Endodermal cell (in vitro differentiated cells): ENCODE data around the gene RALGPS1. TPM values are rescaled to one million over a fixed set of nuclear protein-coding genes. Genes with fewer than 3 reads are reported as not detected.

Experiments used
- DNase-seq: peaks from one replicate; pipeline ENCODE4 v3.0.0-alpha.2; 2017
- H3K27ac ChIP-seq: 2 replicates; pipeline ENCODE4 v1.5.1; 2013; ENCODE audit warnings: mild to moderate bottlenecking, low read depth, low read length, moderate library complexity
- H3K27me3 ChIP-seq: 2 replicates; pipeline ENCODE4 v1.6.1; 2013; ENCODE audit warnings: mild to moderate bottlenecking, low read length, moderate library complexity; ENCODE audit not compliant: insufficient read depth, control insufficient read depth, poor library complexity, severe bottlenecking
- H3K36me3 ChIP-seq: 2 replicates; pipeline ENCODE4 v1.7.0; 2013; ENCODE audit warnings: mild to moderate bottlenecking, low read length, moderate library complexity; ENCODE audit not compliant: control insufficient read depth, insufficient read depth
- H3K4me1 ChIP-seq: one replicate; pipeline ENCODE4 v1.7.0; 2013; ENCODE audit warnings: low read length; ENCODE audit not compliant: control insufficient read depth, insufficient read depth
- H3K4me3 ChIP-seq: 2 replicates; pipeline ENCODE4 v1.5.1; 2013; ENCODE audit warnings: mild to moderate bottlenecking, low read length, moderate library complexity
- H3K9ac ChIP-seq: 2 replicates; pipeline ENCODE4 v1.6.1; 2013; ENCODE audit warnings: mild to moderate bottlenecking, low read length, moderate library complexity; ENCODE audit not compliant: poor library complexity, severe bottlenecking; ENCODE audit errors: extremely low read depth
- H3K9me3 ChIP-seq: 2 replicates; pipeline ENCODE4 v1.6.1; 2013; ENCODE audit warnings: mild to moderate bottlenecking, low read length, moderate library complexity; ENCODE audit not compliant: control insufficient read depth
- H3K27ac Mint-ChIP-seq: 2 replicates; pipeline ENCODE4 v1.8.0; 2020; ENCODE audit warnings: mixed read lengths
- H3K27me3 Mint-ChIP-seq: 2 replicates; pipeline ENCODE4 v1.8.0; 2021; ENCODE audit warnings: mild to moderate bottlenecking, mixed read lengths; ENCODE audit not compliant: insufficient read depth
- H3K36me3 Mint-ChIP-seq: 2 replicates; pipeline ENCODE4 v1.8.0; 2020; ENCODE audit warnings: low read depth, mixed read lengths
- H3K4me1 Mint-ChIP-seq: 2 replicates; pipeline ENCODE4 v1.8.0; 2020; ENCODE audit warnings: mixed read lengths
- H3K4me3 Mint-ChIP-seq: 2 replicates; pipeline ENCODE4 v1.8.0; 2020; ENCODE audit warnings: mild to moderate bottlenecking, moderate library complexity, mixed read lengths
- H3K9me3 Mint-ChIP-seq: 2 replicates; pipeline ENCODE4 v1.8.0; 2020; ENCODE audit warnings: mild to moderate bottlenecking, mixed read lengths
- WGBS, 2 experiments: methylation state at CpG; one replicate each; pipeline versions ENCODE4 v1.1.5 to v1.1.7; 2013; ENCODE audit warnings: missing lambda C conversion rate in 2 of 2, mixed read lengths in 1 of 2; ENCODE audit not compliant: insufficient coverage in 1 of 2, insufficient read length in 1 of 2; 5-methylcytosine and 5-hydroxymethylcytosine counted together
- total RNA-seq, 2 donors: library from RNA; stranded (reverse); fragmentation: NEBNext Ultra II Directional in 1 of 2; extraction: Animal tissue kit (Norgen Biotek cat#: 25700) in 1 of 2; gene quantifications; 2 replicates in 1 of 2; 3 replicates in 1 of 2; pipeline ENCODE4 v1.2.1, GENCODE V29; 2021
- TF ChIP-seq, protein P1 (sequence below): fragments of 200-600 bp; sonication (generic); conservative IDR thresholded peaks from 2 replicates; pipeline ENCODE4 v1.5.0; 2021; ENCODE audit warnings: antibody characterized with exemption, mild to moderate bottlenecking

The RALGPS1 gene
- total RNA-seq, 2 donors from 2014 or later, result 23.3 to 25.0 TPM

DNA sequence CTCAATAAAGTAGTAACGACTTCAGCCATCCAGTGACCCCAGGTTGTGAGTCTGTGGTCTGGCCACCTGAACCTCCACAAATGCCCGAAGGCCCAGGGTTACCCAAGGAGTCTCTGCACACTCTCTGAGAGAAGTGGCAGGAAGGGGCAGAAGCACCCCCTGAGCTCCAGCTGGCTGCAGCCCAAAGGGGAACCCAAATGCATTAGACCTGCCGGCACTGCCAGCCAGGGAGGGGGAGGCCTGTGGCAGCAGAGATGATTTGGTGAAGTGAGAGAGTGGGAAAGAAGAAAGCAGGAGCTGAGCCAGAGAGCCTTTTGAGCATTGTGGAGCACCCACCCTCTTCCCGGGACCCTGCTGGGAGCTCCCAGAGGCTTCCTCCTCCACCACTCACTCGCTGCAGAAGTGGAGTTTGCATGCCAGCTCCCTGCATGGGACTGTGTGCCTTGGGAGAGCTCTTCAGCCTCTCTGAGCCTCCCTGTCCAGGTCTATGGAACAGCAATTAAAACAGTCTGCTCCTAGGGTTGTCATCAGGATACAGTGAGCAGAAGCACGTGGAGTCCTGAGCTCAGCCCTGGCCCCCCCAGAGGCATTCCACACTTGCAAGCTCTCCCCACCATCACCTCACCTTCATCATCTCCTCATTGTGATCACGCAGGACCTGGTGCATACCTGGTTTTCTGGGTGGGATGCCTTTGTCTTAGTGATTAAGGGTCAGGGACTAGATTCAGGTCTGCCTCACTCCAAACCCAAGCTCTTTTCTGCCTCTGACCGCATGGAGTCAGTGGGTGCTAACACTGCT is 221.7 kb downstream of the RALGPS1 start:
- peaks cover 43% of the 10 kb centered on the region for H3K4me1 Mint-ChIP-seq
- no peaks in the 10 kb centered on the region for H3K9me3 Mint-ChIP-seq
- no peaks in the 10 kb centered on the region for H3K9me3 ChIP-seq
- peaks cover 31% of the 10 kb centered on the region for H3K4me1 ChIP-seq
- TF ChIP-seq, protein P1, sequence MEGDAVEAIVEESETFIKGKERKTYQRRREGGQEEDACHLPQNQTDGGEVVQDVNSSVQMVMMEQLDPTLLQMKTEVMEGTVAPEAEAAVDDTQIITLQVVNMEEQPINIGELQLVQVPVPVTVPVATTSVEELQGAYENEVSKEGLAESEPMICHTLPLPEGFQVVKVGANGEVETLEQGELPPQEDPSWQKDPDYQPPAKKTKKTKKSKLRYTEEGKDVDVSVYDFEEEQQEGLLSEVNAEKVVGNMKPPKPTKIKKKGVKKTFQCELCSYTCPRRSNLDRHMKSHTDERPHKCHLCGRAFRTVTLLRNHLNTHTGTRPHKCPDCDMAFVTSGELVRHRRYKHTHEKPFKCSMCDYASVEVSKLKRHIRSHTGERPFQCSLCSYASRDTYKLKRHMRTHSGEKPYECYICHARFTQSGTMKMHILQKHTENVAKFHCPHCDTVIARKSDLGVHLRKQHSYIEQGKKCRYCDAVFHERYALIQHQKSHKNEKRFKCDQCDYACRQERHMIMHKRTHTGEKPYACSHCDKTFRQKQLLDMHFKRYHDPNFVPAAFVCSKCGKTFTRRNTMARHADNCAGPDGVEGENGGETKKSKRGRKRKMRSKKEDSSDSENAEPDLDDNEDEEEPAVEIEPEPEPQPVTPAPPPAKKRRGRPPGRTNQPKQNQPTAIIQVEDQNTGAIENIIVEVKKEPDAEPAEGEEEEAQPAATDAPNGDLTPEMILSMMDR, result no peak
- no peak overlapping the region for H3K27ac Mint-ChIP-seq
- no peak overlapping the region for H3K9ac ChIP-seq
- H3K27me3 ChIP-seq, result no peaks in the 10 kb centered on the region
- WGBS, 2 experiments, result 88 to 90% methylated on average over 6 to 8 of the region's 8 CpGs
- peak; percentile 32 for DNase-seq
- no peak overlapping the region for H3K4me3 Mint-ChIP-seq
- no peaks in the 10 kb centered on the region for H3K36me3 ChIP-seq
- H3K36me3 Mint-ChIP-seq, result no peaks in the 10 kb centered on the region
- no peak overlapping the region for H3K4me3 ChIP-seq
- no peaks in the 10 kb centered on the region for H3K27me3 Mint-ChIP-seq
- no peak overlapping the region for H3K27ac ChIP-seq

DNA sequence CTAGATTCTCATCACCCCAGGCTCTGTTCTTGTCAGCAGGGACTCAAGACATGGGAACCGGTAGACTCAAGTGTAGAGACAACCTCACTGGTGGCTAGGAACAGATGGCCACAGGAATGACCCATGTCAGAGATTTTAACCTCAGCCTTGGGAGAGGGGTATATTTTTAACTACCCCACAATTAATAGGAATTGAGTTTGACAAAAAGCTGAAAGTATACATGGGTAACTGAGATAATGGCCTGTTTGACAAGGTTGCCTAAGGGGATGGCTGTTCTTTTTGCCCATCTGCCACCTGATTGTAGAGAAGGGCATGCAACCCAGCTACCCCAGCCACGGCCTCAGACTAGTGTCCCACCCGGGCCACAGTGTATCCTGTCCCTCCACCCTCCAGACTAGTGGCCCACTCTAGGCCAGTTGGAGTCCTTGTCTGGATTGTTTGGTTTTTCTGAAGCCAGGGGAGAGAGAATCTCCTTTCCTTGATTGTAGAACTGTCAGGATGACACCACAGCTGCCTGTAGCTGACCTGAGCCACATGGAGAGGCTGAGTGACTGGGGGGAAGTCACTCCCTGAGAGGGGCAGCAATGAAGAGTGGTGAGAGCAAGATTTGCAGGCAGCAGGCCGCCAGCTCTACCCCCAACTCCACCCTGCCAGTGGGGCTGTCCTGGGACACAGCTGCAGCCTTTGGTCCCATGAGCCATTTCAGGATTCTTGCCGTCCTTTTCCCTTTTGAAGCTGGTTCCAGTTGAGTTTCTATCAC is 222.5 kb downstream of the RALGPS1 start:
- H3K4me1 Mint-ChIP-seq, result peaks cover 38% of the 10 kb centered on the region
- H3K9ac ChIP-seq, result no peak overlapping the region
- H3K27me3 Mint-ChIP-seq, result no peaks in the 10 kb centered on the region
- H3K4me1 ChIP-seq, result peaks cover 23% of the 10 kb centered on the region
- H3K36me3 ChIP-seq, result no peaks in the 10 kb centered on the region
- H3K27me3 ChIP-seq, result no peaks in the 10 kb centered on the region
- DNase-seq, result no peak
- H3K9me3 ChIP-seq, result no peaks in the 10 kb centered on the region
- no peak overlapping the region for H3K4me3 ChIP-seq
- no peaks in the 10 kb centered on the region for H3K9me3 Mint-ChIP-seq
- no peak overlapping the region for H3K27ac ChIP-seq
- 88% methylated on average over 2 to 5 of the region's 5 CpGs for WGBS, 2 experiments
- H3K36me3 Mint-ChIP-seq, result no peaks in the 10 kb centered on the region
- H3K4me3 Mint-ChIP-seq, result no peak overlapping the region
- TF ChIP-seq, protein P1, result no peak
- no peak overlapping the region for H3K27ac Mint-ChIP-seq

DNA sequence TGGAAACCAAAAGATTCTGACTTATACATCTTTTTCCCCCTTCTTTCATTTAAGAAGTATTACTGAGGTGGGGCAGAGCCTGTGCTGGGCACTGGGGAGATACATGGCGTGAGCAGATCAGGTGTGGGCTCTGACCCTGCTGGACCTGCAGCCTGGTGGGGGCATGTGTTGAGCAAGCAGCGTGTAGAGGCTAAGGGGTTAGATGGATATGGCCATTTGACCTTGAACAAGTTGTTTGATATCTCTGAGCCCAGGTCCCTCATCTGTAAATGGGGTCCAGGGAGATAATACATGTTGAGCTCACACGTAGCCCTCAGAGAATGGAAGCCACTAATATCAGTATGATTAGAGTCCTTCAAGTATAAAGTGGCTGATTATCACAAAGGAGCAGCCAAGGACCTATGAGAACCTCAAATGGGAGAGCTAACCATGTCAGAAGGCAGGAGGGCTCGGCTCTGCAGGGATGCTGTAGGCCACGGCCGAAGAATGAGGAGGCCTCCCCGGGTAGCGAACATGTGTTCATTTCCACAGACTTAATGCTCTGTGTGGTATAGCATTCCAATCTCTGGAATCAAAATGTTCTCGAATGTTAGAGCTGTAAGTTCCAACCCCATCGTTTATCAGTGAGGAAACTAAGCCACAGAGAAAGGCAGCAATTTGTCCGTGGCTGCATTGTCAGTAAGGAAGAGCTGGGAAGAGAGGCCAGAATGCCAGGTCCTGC is 223.2 kb downstream of the RALGPS1 start:
- WGBS, 2 experiments, result 93 to 94% methylated on average over 10 to 11 of the region's 11 CpGs
- no peak overlapping the region for H3K4me3 ChIP-seq
- Mint-ChIP-seq H3K4me3 (no peak overlapping the region), H3K9me3 (no peaks in the 10 kb centered on the region), H3K4me1 (peaks cover 35% of the 10 kb centered on the region), H3K27me3 (no peaks in the 10 kb centered on the region), H3K36me3 (no peaks in the 10 kb centered on the region), H3K27ac (no peak overlapping the region)
- no peak overlapping the region for H3K9ac ChIP-seq
- DNase-seq, result no peak
- no peak overlapping the region for H3K27ac ChIP-seq
- no peaks in the 10 kb centered on the region for H3K27me3 ChIP-seq
- H3K36me3 ChIP-seq, result no peaks in the 10 kb centered on the region
- TF ChIP-seq, protein P1, result no peak
- H3K9me3 ChIP-seq, result no peaks in the 10 kb centered on the region
- H3K4me1 ChIP-seq, result peaks cover 16% of the 10 kb centered on the region
